Mesothelial cell of epicardium (in vitro differentiated cells): ENCODE measurements around the gene CCDC3. TPM values are rescaled to one million over a fixed set of nuclear protein-coding genes. Genes with fewer than 3 reads are reported as not detected.

Experiments
- DNase-seq, 2 experiments: peaks; one replicate each; pipeline ENCODE4 v3.0.0; 2021; ENCODE audit warnings: low spot score in 2 of 2; ENCODE audit not compliant: unreplicated experiment in 2 of 2
- H3K27ac Mint-ChIP-seq: 2 replicates; pipeline ENCODE4 v1.8.0; 2021; ENCODE audit warnings: mixed read lengths
- H3K27me3 Mint-ChIP-seq: 2 replicates; pipeline ENCODE4 v1.8.0; 2021; ENCODE audit warnings: low read depth, mixed read lengths
- H3K36me3 Mint-ChIP-seq: 2 replicates; pipeline ENCODE4 v1.8.0; 2021; ENCODE audit warnings: mixed read lengths
- H3K4me1 Mint-ChIP-seq: 2 replicates; pipeline ENCODE4 v1.8.0; 2021; ENCODE audit warnings: mixed read lengths
- H3K4me3 Mint-ChIP-seq: 2 replicates; pipeline ENCODE4 v1.8.0; 2021; ENCODE audit warnings: mild to moderate bottlenecking, moderate library complexity, mixed read lengths
- H3K9me3 Mint-ChIP-seq: 2 replicates; pipeline ENCODE4 v1.8.0; 2021; ENCODE audit warnings: mixed read lengths
- CTCF ChIP-seq: fragments of 200-600 bp; sonication (generic); IDR thresholded peaks from one replicate; pipeline ENCODE4 v1.5.0; 2021; ENCODE audit warnings: antibody characterized with exemption; ENCODE audit not compliant: unreplicated experiment
- total RNA-seq: library from RNA; stranded (reverse); gene quantifications from 3 replicates; pipeline ENCODE4 v1.2.1, GENCODE V29; 2021

CCDC3 gene
- total RNA-seq, 1 donor from 2014 or later: 5.7 TPM

GRCh38 chr10:12945690-12946359 lies 55.7 kb downstream of the CCDC3 start:
- Mint-ChIP-seq H3K9me3 (no peaks in the 10 kb centered on the region), H3K4me1 (peaks cover 6% of the 10 kb centered on the region), H3K27ac (no peak overlapping the region), H3K27me3 (no peaks in the 10 kb centered on the region), H3K4me3 (no peak overlapping the region), H3K36me3 (no peaks in the 10 kb centered on the region)
- no peak for TF ChIP-seq CTCF
- no peak for DNase-seq

DNA sequence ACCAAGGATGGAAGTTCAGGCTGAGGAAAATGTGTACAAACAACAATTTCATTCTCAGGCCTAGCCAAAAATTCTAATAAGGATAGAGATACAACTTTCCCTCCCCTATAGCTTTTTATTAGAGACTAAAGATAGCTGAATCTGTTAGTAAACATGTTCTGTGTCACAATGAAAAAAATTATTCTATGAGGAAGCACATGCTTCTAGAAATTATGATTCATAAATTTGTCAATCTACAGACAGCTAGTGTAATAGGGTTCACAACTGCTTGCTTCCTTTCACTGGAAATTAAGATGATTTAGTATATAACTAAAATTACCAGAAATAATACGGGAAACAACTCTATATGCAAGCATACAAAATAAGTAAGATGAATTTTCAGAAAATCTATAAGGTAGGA lies 56.6 kb downstream of the CCDC3 start:
- TF ChIP-seq CTCF: no peak
- Mint-ChIP-seq H3K4me3 (no peak overlapping the region), H3K4me1 (no peaks in the 10 kb centered on the region), H3K27me3 (no peaks in the 10 kb centered on the region), H3K27ac (no peak overlapping the region), H3K36me3 (no peaks in the 10 kb centered on the region), H3K9me3 (no peaks in the 10 kb centered on the region)
- no peak for DNase-seq

GRCh38 chr10:12943425-12943824 lies 58.1 kb downstream of the CCDC3 start:
- H3K36me3 Mint-ChIP-seq: no peaks in the 10 kb centered on the region
- TF ChIP-seq CTCF: no peak
- H3K9me3 Mint-ChIP-seq: no peaks in the 10 kb centered on the region
- H3K27ac Mint-ChIP-seq: no peak overlapping the region
- H3K27me3 Mint-ChIP-seq: no peaks in the 10 kb centered on the region
- no peaks in the 10 kb centered on the region for H3K4me1 Mint-ChIP-seq
- no peak overlapping the region for H3K4me3 Mint-ChIP-seq
- DNase-seq: no peak

GRCh38 chr10:12941966-12942365 lies 59.5 kb downstream of the CCDC3 start:
- no peak for DNase-seq
- no peaks in the 10 kb centered on the region for H3K4me1 Mint-ChIP-seq
- no peaks in the 10 kb centered on the region for H3K27me3 Mint-ChIP-seq
- TF ChIP-seq CTCF: no peak
- no peaks in the 10 kb centered on the region for H3K36me3 Mint-ChIP-seq
- no peak overlapping the region for H3K4me3 Mint-ChIP-seq
- H3K27ac Mint-ChIP-seq: no peak overlapping the region
- H3K9me3 Mint-ChIP-seq: no peaks in the 10 kb centered on the region

DNA sequence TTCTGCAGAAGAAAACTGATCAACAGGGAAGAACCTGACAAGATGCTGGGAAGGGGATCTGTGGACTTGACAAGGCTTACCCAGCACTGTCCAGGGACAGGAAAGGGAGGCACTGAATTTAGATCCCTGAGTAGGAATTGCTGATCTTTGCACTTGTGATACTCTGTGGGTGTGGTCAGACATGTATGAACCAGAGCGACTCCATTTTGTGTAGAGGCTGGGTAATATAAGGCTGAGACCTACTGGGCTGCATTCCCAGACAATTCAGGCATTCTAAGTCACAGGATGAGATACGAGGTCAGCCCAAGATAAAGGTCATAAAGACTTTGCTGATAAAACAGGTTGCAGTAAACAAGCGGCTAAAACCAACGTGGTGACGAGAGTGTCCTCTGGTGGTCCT lies 60.7 kb downstream of the CCDC3 start:
- H3K4me3 Mint-ChIP-seq: no peak overlapping the region
- no peak overlapping the region for H3K27ac Mint-ChIP-seq
- H3K27me3 Mint-ChIP-seq: no peaks in the 10 kb centered on the region
- no peaks in the 10 kb centered on the region for H3K9me3 Mint-ChIP-seq
- no peaks in the 10 kb centered on the region for H3K36me3 Mint-ChIP-seq
- TF ChIP-seq CTCF: no peak
- no peaks in the 10 kb centered on the region for H3K4me1 Mint-ChIP-seq
- no peak for DNase-seq

- Mint-ChIP-seq H3K4me3 (no peak overlapping the region), H3K4me1 (no peaks in the 10 kb centered on the region)
- no peak for DNase-seq
These were observed 63.2 kb downstream of the CCDC3 start for GRCh38 chr10:12938271-12938670.

More at GRCh38 chr10:12938271-12938670, 63.2 kb downstream of the CCDC3 start:
- Mint-ChIP-seq H3K27me3 (no peaks in the 10 kb centered on the region), H3K36me3 (no peaks in the 10 kb centered on the region), H3K27ac (no peak overlapping the region), H3K9me3 (peaks cover 11% of the 10 kb centered on the region)
- TF ChIP-seq CTCF: no peak
